NCI-H1105 (cell line): Measurements from ENCODE around the gene PRKCG.
"Not testable (repeated sequence)": the region's sequence is repeated elsewhere in the genome, so short reads cannot be mapped to it uniquely, and the experiment has no call there.

Experiments
- DNase-seq: peaks from one replicate; lab custom pipeline; 2025; lab: John Stamatoyannopoulos, UW

The PRKCG gene

DNA sequence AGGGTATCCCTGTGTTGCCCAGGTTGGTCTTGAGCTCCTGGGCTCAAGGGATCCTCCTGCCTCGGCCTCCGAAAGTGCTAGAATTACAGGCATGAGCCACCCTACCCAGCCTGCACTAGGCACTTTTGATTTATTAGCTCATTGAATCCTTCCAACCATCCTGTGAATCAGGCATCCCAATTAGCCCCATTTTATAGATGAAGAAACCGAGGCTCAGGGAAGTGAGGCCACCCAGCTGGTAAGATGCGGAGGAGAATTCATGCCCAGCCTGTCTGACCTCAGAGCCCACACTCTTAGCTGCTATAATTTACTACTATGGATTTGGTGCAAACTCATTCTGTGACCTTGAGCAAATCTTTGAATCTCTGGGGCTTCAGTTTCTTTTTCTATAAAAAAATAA lies 62.9 kb downstream of the PRKCG start:
- no peak for DNase-seq

GRCh38 chr19:53945441-53945840 lies 63.4 kb downstream of the PRKCG start:
- no peak for DNase-seq

- no peak for DNase-seq
Observed at GRCh38 chr19:53945998-53946397, 64.0 kb downstream of the PRKCG start.

GRCh38 chr19:53947624-53948023 lies 65.6 kb downstream of the PRKCG start:
- no peak for DNase-seq

- DNase-seq: not testable (repeated sequence)
Observed at GRCh38 chr19:53948611-53949010, 66.6 kb downstream of the PRKCG start.

- DNase-seq: no peak
Observed at GRCh38 chr19:53951436-53951835, 69.4 kb downstream of the PRKCG start.

GRCh38 chr19:53951947-53952346 lies 70.0 kb downstream of the PRKCG start:
- DNase-seq: no peak

DNA sequence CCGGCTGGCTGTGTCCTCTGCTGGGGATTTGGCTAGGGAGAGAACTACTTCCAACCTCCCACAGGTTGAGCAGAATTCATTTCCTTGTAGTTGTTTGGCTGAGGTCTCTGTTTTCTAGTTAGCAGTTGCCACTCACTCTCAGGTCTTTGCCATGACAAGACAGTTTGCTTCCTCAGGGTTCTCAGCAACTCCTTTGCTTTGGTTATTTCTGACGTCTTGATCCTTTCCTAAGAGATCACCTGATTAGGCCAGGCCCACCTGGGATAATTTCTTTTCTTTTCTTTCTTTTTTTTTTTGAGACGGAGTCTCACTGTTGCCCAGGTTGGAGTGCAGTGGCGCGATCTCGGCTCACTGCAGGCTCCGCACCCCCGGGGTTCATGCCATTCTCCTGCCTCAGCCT lies 71.4 kb downstream of the PRKCG start:
- DNase-seq: no peak
